Muscle layer of duodenum (tissue), 2 donors: Measurements from ENCODE around the gene ARPC1B.
"Not testable (repeated sequence)": the region's sequence is repeated elsewhere in the genome, so short reads cannot be mapped to it uniquely, and the experiment has no call there.

Experiments
- H3K27ac ChIP-seq: one replicate; pipeline ENCODE4 v1.7.0; 2013; ENCODE audit warnings: mild to moderate bottlenecking, low read length
- H3K27me3 ChIP-seq: one replicate; pipeline ENCODE4 v1.7.0; 2013; ENCODE audit warnings: low read depth, mild to moderate bottlenecking, control low read depth, low read length
- H3K36me3 ChIP-seq, 2 donors: one replicate each; pipeline ENCODE4 v1.7.0; 2013; ENCODE audit warnings: low read length in 2 of 2, control low read depth in 1 of 2, mild to moderate bottlenecking in 1 of 2; ENCODE audit not compliant: insufficient read depth in 2 of 2, control insufficient read depth in 1 of 2
- H3K4me1 ChIP-seq, 2 donors: one replicate each; pipeline ENCODE4 v1.7.0; 2013; ENCODE audit warnings: low read length in 2 of 2, mild to moderate bottlenecking in 2 of 2, control low read depth in 1 of 2, moderate library complexity in 1 of 2; ENCODE audit not compliant: insufficient read depth in 2 of 2, control insufficient read depth in 1 of 2
- H3K4me3 ChIP-seq, 2 donors: one replicate each; pipeline ENCODE4 v1.7.0; 2013; ENCODE audit warnings: low read length in 2 of 2, low read depth in 1 of 2, mild to moderate bottlenecking in 1 of 2
- H3K9me3 ChIP-seq, 2 donors: one replicate each; pipeline ENCODE4 v1.7.0; 2013; ENCODE audit warnings: low read length in 2 of 2, control low read depth in 1 of 2, mild to moderate bottlenecking in 1 of 2; ENCODE audit not compliant: control insufficient read depth in 1 of 2
- donor health status: healthy.

The ARPC1B gene

GRCh38 chr7:99419323-99420021 lies 44.9 kb downstream of the ARPC1B start:
- no peaks in the 10 kb centered on the region for H3K4me1 ChIP-seq
- H3K4me3 ChIP-seq: no peak overlapping the region
- H3K27ac ChIP-seq: no peak overlapping the region
- peaks cover 44 to 75% of the 10 kb centered on the region in 2 donors for H3K36me3 ChIP-seq
- H3K27me3 ChIP-seq: no peaks in the 10 kb centered on the region
- no peaks in the 10 kb centered on the region for H3K9me3 ChIP-seq

GRCh38 chr7:99420213-99420612 lies 45.7 kb downstream of the ARPC1B start:
- Histone ChIP-seq H3K36me3 (peaks cover 52 to 82% of the 10 kb centered on the region in 2 donors), H3K4me1 (no peaks in the 10 kb centered on the region), H3K27me3 (no peaks in the 10 kb centered on the region), H3K9me3 (no peaks in the 10 kb centered on the region), H3K27ac (no peak overlapping the region), H3K4me3 (no peak overlapping the region)

- Histone ChIP-seq H3K27me3 (no peaks in the 10 kb centered on the region), H3K4me1 (no peaks in the 10 kb centered on the region), H3K4me3 (no peak overlapping the region), H3K27ac (no peak overlapping the region), H3K36me3 (peaks cover 53 to 85% of the 10 kb centered on the region in 2 donors), H3K9me3 (no peaks in the 10 kb centered on the region)
Measured at GRCh38 chr7:99420986-99421385, 46.5 kb downstream of the ARPC1B start.

- peaks cover 51 to 73% of the 10 kb centered on the region in 2 donors for H3K36me3 ChIP-seq
- H3K27ac ChIP-seq: no peak overlapping the region
- no peaks in the 10 kb centered on the region for H3K9me3 ChIP-seq
- H3K4me3 ChIP-seq: no peak overlapping the region
- H3K4me1 ChIP-seq: no peaks in the 10 kb centered on the region
- no peaks in the 10 kb centered on the region for H3K27me3 ChIP-seq
Measured at GRCh38 chr7:99422186-99422585, 47.7 kb downstream of the ARPC1B start.

GRCh38 chr7:99422625-99423024 lies 48.1 kb downstream of the ARPC1B start:
- H3K27me3 ChIP-seq: no peaks in the 10 kb centered on the region
- H3K36me3 ChIP-seq: peaks cover 47 to 69% of the 10 kb centered on the region in 2 donors
- H3K9me3 ChIP-seq: no peaks in the 10 kb centered on the region
- no peak overlapping the region for H3K27ac ChIP-seq
- H3K4me1 ChIP-seq: no peaks in the 10 kb centered on the region
- no peak overlapping the region for H3K4me3 ChIP-seq

- Histone ChIP-seq H3K4me1 (no peaks in the 10 kb centered on the region), H3K9me3 (no peaks in the 10 kb centered on the region), H3K27ac (no peak overlapping the region), H3K4me3 (no peak overlapping the region), H3K36me3 (peaks cover 33 to 61% of the 10 kb centered on the region in 2 donors), H3K27me3 (no peaks in the 10 kb centered on the region)
Measured at GRCh38 chr7:99424932-99425730, 50.6 kb downstream of the ARPC1B start.

GRCh38 chr7:99428972-99429566 lies 54.5 kb downstream of the ARPC1B start:
- Histone ChIP-seq H3K27me3 (no peaks in the 10 kb centered on the region), H3K36me3 (peaks cover 31 to 56% of the 10 kb centered on the region in 2 donors), H3K4me1 (no peaks in the 10 kb centered on the region), H3K27ac (no peak overlapping the region), H3K4me3 (no peak overlapping the region), H3K9me3 (no peaks in the 10 kb centered on the region)

GRCh38 chr7:99429756-99430155 lies 55.2 kb downstream of the ARPC1B start:
- Histone ChIP-seq H3K4me3 (no peak overlapping the region), H3K27me3 (no peaks in the 10 kb centered on the region), H3K36me3 (peaks cover 30 to 52% of the 10 kb centered on the region in 2 donors), H3K9me3 (no peaks in the 10 kb centered on the region), H3K27ac (no peak overlapping the region), H3K4me1 (no peaks in the 10 kb centered on the region)

- H3K27me3 ChIP-seq, H3K9me3 ChIP-seq, H3K4me1 ChIP-seq, H3K4me3 ChIP-seq, H3K27ac ChIP-seq: not testable (repeated sequence)
- H3K36me3 ChIP-seq: peaks cover 28 to 46% of the 10 kb centered on the region in 2 donors
Measured at GRCh38 chr7:99431756-99432540, 57.4 kb downstream of the ARPC1B start.

- no peak overlapping the region for H3K4me3 ChIP-seq
- H3K4me1 ChIP-seq: peaks cover 0 to 10% of the 10 kb centered on the region in 2 donors
- H3K36me3 ChIP-seq: peaks cover 28 to 46% of the 10 kb centered on the region in 2 donors
- H3K9me3 ChIP-seq: no peaks in the 10 kb centered on the region
- no peak overlapping the region for H3K27ac ChIP-seq
- no peaks in the 10 kb centered on the region for H3K27me3 ChIP-seq
Measured at GRCh38 chr7:99433158-99433557, 58.6 kb downstream of the ARPC1B start.
